ENCODE measurements around the gene UBE2J1.

Gene UBE2J1

GRCh38 chr6:89290401-89291155, 61.9 kb downstream of the UBE2J1 start:
- FAIRE-seq (no peak), DNase-seq (ENCODE audit: low spot score) (no peak)

GRCh38 chr6:89289710-89290109, 62.8 kb downstream of the UBE2J1 start:
- DNase-seq (ENCODE audit: low spot score) (no peak), FAIRE-seq (no peak)

- no peak for FAIRE-seq
Observed at GRCh38 chr6:89287351-89288028, 65.0 kb downstream of the UBE2J1 start.

GRCh38 chr6:89286516-89286915, 66.0 kb downstream of the UBE2J1 start:
- no peak for FAIRE-seq
- no peak for DNase-seq (ENCODE audit: low spot score)

More at GRCh38 chr6:89287351-89288028, 65.0 kb downstream of the UBE2J1 start:
- DNase-seq (ENCODE audit: low spot score), result no peak

- no peak for DNase-seq (ENCODE audit: low spot score)
- FAIRE-seq, result no peak
Observed at GRCh38 chr6:89284963-89285735, 67.4 kb downstream of the UBE2J1 start.

GRCh38 chr6:89284081-89284480, 68.4 kb downstream of the UBE2J1 start:
- FAIRE-seq (no peak), DNase-seq (ENCODE audit: low spot score) (no peak)

- no peak for DNase-seq (ENCODE audit: low spot score)
- FAIRE-seq, result no peak
Observed at GRCh38 chr6:89282749-89283148, 69.8 kb downstream of the UBE2J1 start.

GRCh38 chr6:89281779-89282246, 70.7 kb downstream of the UBE2J1 start:
- DNase-seq (ENCODE audit: low spot score) (peak; percentile 19), FAIRE-seq (no peak)

GRCh38 chr6:89278956-89279355, 73.6 kb downstream of the UBE2J1 start:
- DNase-seq (ENCODE audit: low spot score) (no peak), FAIRE-seq (no peak)

All from urothelium cell line (cell line).